ENCODE data around the gene TMEM255B.

DNA sequence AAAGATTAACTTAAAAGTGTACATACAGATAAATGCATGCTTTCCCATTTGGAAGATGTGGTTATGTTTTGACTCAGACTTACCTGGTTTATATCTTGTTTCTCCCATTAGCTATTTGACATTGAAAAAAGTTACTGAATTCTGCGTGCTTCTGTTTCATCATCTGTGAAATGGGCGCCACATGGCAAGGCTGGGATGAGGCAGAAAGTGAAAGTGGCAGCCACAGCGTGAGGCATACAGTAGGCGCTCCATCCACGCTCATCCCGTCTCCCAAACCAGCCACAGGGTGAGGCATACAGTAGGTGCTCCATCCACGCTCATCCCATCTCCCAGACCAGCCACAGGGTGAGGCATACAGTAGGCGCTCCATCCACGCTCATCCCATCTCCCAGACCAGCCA is 14.0 kb upstream of the TMEM255B start:
- TF ChIP-seq POLR2AphosphoS5 (IDR thresholded peaks at IDR 0.05) (no peak), POLR2A (IDR thresholded peaks at IDR 0.05) (no peak)
- TF ChIP-seq, protein P1, sequence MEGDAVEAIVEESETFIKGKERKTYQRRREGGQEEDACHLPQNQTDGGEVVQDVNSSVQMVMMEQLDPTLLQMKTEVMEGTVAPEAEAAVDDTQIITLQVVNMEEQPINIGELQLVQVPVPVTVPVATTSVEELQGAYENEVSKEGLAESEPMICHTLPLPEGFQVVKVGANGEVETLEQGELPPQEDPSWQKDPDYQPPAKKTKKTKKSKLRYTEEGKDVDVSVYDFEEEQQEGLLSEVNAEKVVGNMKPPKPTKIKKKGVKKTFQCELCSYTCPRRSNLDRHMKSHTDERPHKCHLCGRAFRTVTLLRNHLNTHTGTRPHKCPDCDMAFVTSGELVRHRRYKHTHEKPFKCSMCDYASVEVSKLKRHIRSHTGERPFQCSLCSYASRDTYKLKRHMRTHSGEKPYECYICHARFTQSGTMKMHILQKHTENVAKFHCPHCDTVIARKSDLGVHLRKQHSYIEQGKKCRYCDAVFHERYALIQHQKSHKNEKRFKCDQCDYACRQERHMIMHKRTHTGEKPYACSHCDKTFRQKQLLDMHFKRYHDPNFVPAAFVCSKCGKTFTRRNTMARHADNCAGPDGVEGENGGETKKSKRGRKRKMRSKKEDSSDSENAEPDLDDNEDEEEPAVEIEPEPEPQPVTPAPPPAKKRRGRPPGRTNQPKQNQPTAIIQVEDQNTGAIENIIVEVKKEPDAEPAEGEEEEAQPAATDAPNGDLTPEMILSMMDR (IDR thresholded peaks at IDR 0.05) = no peak

All from prostate gland (tissue), 2 donors.